Endothelial cell of umbilical vein (primary cell): Measurements from ENCODE around the gene RNF144B. TPM values are rescaled to one million over a fixed set of nuclear protein-coding genes. Genes with fewer than 3 reads are reported as not detected.

ENCODE experiments used
- Bru-seq: library from RNA; stranded (reverse); fragments of 400-500 nt; gene quantifications from one replicate; lab custom pipeline; 2021; lab: Mats Ljungman, UMichigan
- BruChase-seq, 2 experiments: library from RNA; stranded (reverse); fragments of 400-500 nt; gene quantifications; one replicate each; lab custom pipeline; 2021; lab: Mats Ljungman, UMichigan
- BruUV-seq: library from RNA; stranded (reverse); fragments of 400-500 nt; replicated peaks from 2 replicates; lab custom pipeline; 2021; lab: Mats Ljungman, UMichigan
- CTCF ChIA-PET: fragments of 300-600, 350-600 bp; sonication (Branson Sonifier 250); formaldehyde crosslinking; loops from one replicate; lab custom pipeline; 2021; ENCODE audit warnings: antibody characterized with exemption, inconsistent platforms; lab: Charles Lee
- POLR2A ChIA-PET: fragments of 300-600, 350-600 bp; sonication (Branson Sonifier 250); formaldehyde crosslinking; loops from one replicate; lab custom pipeline; 2021; ENCODE audit warnings: antibody characterized with exemption, inconsistent platforms; lab: Charles Lee
- DNase-seq: peaks from one replicate; pipeline ENCODE4 v3.0.0-alpha.2; 2011; ENCODE audit warnings: low read depth, low spot score
- FAIRE-seq: peaks from 2 replicates; lab custom pipeline; 2011; peaks lifted over from hg19 to GRCh38; lab: Jason Lieb, UNC
- H2AFZ ChIP-seq: 2 replicates; pipeline ENCODE4 v1.6.0; 2012; ENCODE audit warnings: low read depth, low read length, control low read depth, inconsistent platforms
- H3K27ac ChIP-seq: 2 replicates; pipeline ENCODE4 v1.5.1; 2011; ENCODE audit warnings: low read depth, mild to moderate bottlenecking, control low read depth, low read length, moderate library complexity; ENCODE audit not compliant: insufficient read depth
- H3K27me3 ChIP-seq, 2 experiments: 2 replicates each; pipeline versions ENCODE4 v1.6.0 to v1.6.1; 2011; ENCODE audit warnings: low read length in 2 of 2, mixed read lengths in 1 of 2; ENCODE audit not compliant: control insufficient read depth in 2 of 2, insufficient read depth in 2 of 2
- H3K36me3 ChIP-seq, 2 experiments: 2 replicates in 1 of 2; 3 replicates in 1 of 2; pipeline ENCODE4 v1.5.1; 2011; ENCODE audit warnings: low read length in 2 of 2, mild to moderate bottlenecking in 1 of 2, moderate library complexity in 1 of 2; ENCODE audit not compliant: control insufficient read depth in 2 of 2, insufficient read depth in 2 of 2; ENCODE audit errors: extremely low read depth in 1 of 2
- H3K4me1 ChIP-seq: 3 replicates; pipeline ENCODE4 v1.5.1; 2011; ENCODE audit warnings: mild to moderate bottlenecking, low read length; ENCODE audit not compliant: control insufficient read depth, insufficient read depth; ENCODE audit errors: extremely low read depth
- H3K4me2 ChIP-seq: 2 replicates; pipeline ENCODE4 v1.6.1; 2011; ENCODE audit warnings: low read length, control low read depth, mixed read lengths; ENCODE audit not compliant: insufficient read depth
- H3K4me3 ChIP-seq, 3 experiments: fragments of 200-600 bp in 1 of 3; sonication (generic), shearing (Covaris generic) in 1 of 3; replicated peaks in 1 of 3; 2 replicates each; pipeline ENCODE4 v1.5.1; 2011 to 2016; ENCODE audit warnings: control low read depth in 3 of 3, low read length in 3 of 3, mild to moderate bottlenecking in 2 of 3, inconsistent platforms in 1 of 3, low read depth in 1 of 3, moderate library complexity in 1 of 3; ENCODE audit not compliant: insufficient read depth in 1 of 3
- H3K79me2 ChIP-seq: 2 replicates; pipeline ENCODE4 v1.6.0; 2012; ENCODE audit warnings: low read length, inconsistent platforms; ENCODE audit not compliant: control insufficient read depth, insufficient read depth
- H3K9ac ChIP-seq: replicated peaks from 2 replicates; pipeline ENCODE3; 2011; ENCODE audit warnings: low read length, control low read depth; ENCODE audit not compliant: insufficient read depth; ENCODE audit errors: extremely low read depth
- H3K9me1 ChIP-seq: replicated peaks from 3 replicates; pipeline ENCODE4 v1.6.0; 2011; ENCODE audit warnings: mild to moderate bottlenecking, low read length; ENCODE audit not compliant: control insufficient read depth, insufficient read depth; ENCODE audit errors: extremely low read depth
- H3K9me3 ChIP-seq: replicated peaks from 2 replicates; pipeline ENCODE4 v1.5.1; 2012; ENCODE audit warnings: low read length, inconsistent platforms; ENCODE audit not compliant: control insufficient read depth, insufficient read depth
- H4K20me1 ChIP-seq: replicated peaks from 2 replicates; pipeline ENCODE3; 2011; ENCODE audit warnings: mild to moderate bottlenecking, low read length; ENCODE audit not compliant: control insufficient read depth, insufficient read depth; ENCODE audit errors: extremely low read depth
- CTCF ChIP-seq, 2 donors: IDR thresholded peaks; 1 replicate in 1 of 2; 2 replicates in 1 of 2; pipeline ENCODE4 v1.5.1; 2011; ENCODE audit warnings: low read length in 2 of 2, mild to moderate bottlenecking in 2 of 2, moderate library complexity in 2 of 2, control low read depth in 1 of 2, inconsistent platforms in 1 of 2, low read depth in 1 of 2; ENCODE audit not compliant: insufficient read depth in 1 of 2; ENCODE audit errors: extremely low read depth in 1 of 2
- EZH2 ChIP-seq: IDR thresholded peaks from 2 replicates; pipeline ENCODE4 v1.6.1; 2012; ENCODE audit warnings: borderline replicate concordance, low read depth, mild to moderate bottlenecking, moderate library complexity, low read length, inconsistent platforms; ENCODE audit not compliant: severe bottlenecking
- FOS ChIP-seq: IDR thresholded peaks from 2 replicates; pipeline ENCODE4 v1.6.1; 2011; ENCODE audit warnings: mild to moderate bottlenecking, low read length, moderate library complexity, borderline replicate concordance; ENCODE audit not compliant: insufficient read depth
- GATA2 ChIP-seq: IDR thresholded peaks from 2 replicates; pipeline ENCODE4 v1.7.0; 2011; ENCODE audit warnings: low read depth, mild to moderate bottlenecking, moderate library complexity, mixed read lengths, low read length; ENCODE audit not compliant: insufficient read length, insufficient read depth
- JUN ChIP-seq: IDR thresholded peaks from 2 replicates; pipeline ENCODE4 v1.6.1; 2011; ENCODE audit warnings: borderline replicate concordance, low read depth; ENCODE audit not compliant: insufficient read length, insufficient read depth
- MAX ChIP-seq: IDR thresholded peaks from 2 replicates; pipeline ENCODE4 v1.6.1; 2011; ENCODE audit not compliant: insufficient read depth, insufficient read length
- MYC ChIP-seq: IDR thresholded peaks from one replicate; pipeline ENCODE4 v1.6.1; 2011; ENCODE audit warnings: mild to moderate bottlenecking, low read depth, low read length
- POLR2A ChIP-seq: IDR thresholded peaks from 2 replicates; pipeline ENCODE4 v1.6.1; 2012; ENCODE audit warnings: low read depth, mild to moderate bottlenecking, control low read depth, low read length
- POLR2AphosphoS5 ChIP-seq: IDR thresholded peaks from 2 replicates; pipeline ENCODE4 v1.6.1; 2012; ENCODE audit warnings: low read depth, mild to moderate bottlenecking, control low read depth, low read length, moderate library complexity; ENCODE audit not compliant: insufficient read depth
- dilution Hi-C: fragments of 300-500 bp; cut with MboI; formaldehyde crosslinking; loops from one replicate; pipeline ENCODE4 v1.15.0; 2019; ENCODE audit warnings: low sequenced_read_pairs; ENCODE audit not compliant: extremely low pct_ligation_motif_present
- intact Hi-C: fragments of 100-400 bp; cut with micrococcal nuclease; formaldehyde crosslinking; loops from one replicate; pipeline ENCODE4 v1.10.0; 2022
- long read RNA-seq: library from polyadenylated mRNA; stranded (forward); transcript quantifications from one replicate; pipeline ENCODE4 v2.0.0, GENCODE V29; 2021
- polyA minus RNA-seq, 3 experiments: library from RNA; depleted of rRNA, polyadenylated mRNA; stranded (reverse); fragments of >200 nt; gene quantifications; 1 replicate in 1 of 3; 2 replicates in 2 of 3; pipeline ENCODE4 v1.2.3, GENCODE V29; 2011
- polyA plus RNA-seq, 4 experiments: library from polyadenylated mRNA; depleted of rRNA in 3 of 4; stranded (reverse) in 3 of 4; unstranded in 1 of 4; fragments of >200 nt; gene quantifications; 2 replicates each; pipeline versions ENCODE4 v1.2.1 to v1.2.3, GENCODE V29; 2011 to 2012; ENCODE audit warnings: missing spikeins in 1 of 4
- total RNA-seq: library from RNA; stranded (reverse); gene quantifications from 2 replicates; pipeline ENCODE4 v1.2.3, GENCODE V29; 2021

RNF144B gene
- 78.3 and 97.3 TPM in 2 replicates for total RNA-seq
- polyA plus RNA-seq = 14.3 and 18.1 TPM in 2 replicates
- 16.1 and 17.8 TPM in 2 replicates for polyA plus RNA-seq (2011; cell fraction: cytosol; rRNA removed)
- 26.6 and 26.9 TPM in 2 replicates for polyA plus RNA-seq (2011; cell fraction: nucleus; rRNA removed)
- polyA plus RNA-seq (2012) = 31.9 and 44.0 TPM in 2 replicates
- 56.5 and 57.1 TPM in 2 replicates for polyA minus RNA-seq
- polyA minus RNA-seq (2011; cell fraction: cytosol; rRNA and poly(A)+ RNA removed) = 2.8 TPM
- polyA minus RNA-seq (2011; cell fraction: nucleus; rRNA and poly(A)+ RNA removed) = 31.2 and 46.4 TPM in 2 replicates
- percentile 98 among the genes with signal in this experiment for Bru-seq, nascent RNA
- BruChase-seq, experiment 1, labeled RNA remaining after a 6-hour chase = percentile 85 among the genes with signal in this experiment
- BruChase-seq, experiment 2, labeled RNA remaining after a 2-hour chase = percentile 92 among the genes with signal in this experiment
- long read RNA-seq, full-length matches to known transcripts = 34 of 64 reads
- long read RNA-seq, partial matches to known transcripts = 15 of 64 reads
- long read RNA-seq, other reads (novel, unspliced or antisense) = 15 of 64 reads

- BruUV-seq = TSS peak; percentile 46
- ChIA-PET CTCF (interaction anchor here (0.6 to 3.1 kb wide), 15 partner anchors 8 to 119 kb away, joined by 3 to 13 read pairs (median 4); no protein-coding TSS in a partner anchor), POLR2A (interaction anchor here (1.1 to 2.0 kb wide), 8 partner anchors 8 to 63 kb away, joined by 3 to 12 read pairs (median 4); no protein-coding TSS in a partner anchor)
- Histone ChIP-seq H3K4me1 (peaks cover 31% of the 10 kb centered on the region), H3K9ac (peak within 1 kb of the TSS; percentile 86), H3K9me1 (no peaks in the 10 kb centered on the region), H3K9me3 (no peaks in the 10 kb centered on the region), H3K27ac (peak within 1 kb of the TSS; percentile 79), H3K36me3 (no peaks in the 10 kb centered on the region), H3K79me2 (peaks cover 48% of the 10 kb centered on the region), H3K4me3 (peak within 1 kb of the TSS; percentile 79 to 96 (median 89)), H3K4me2 (peak within 1 kb of the TSS; percentile 79), H3K27me3 (no peaks in the 10 kb centered on the region), H4K20me1 (no peaks in the 10 kb centered on the region), H2AFZ (peak within 1 kb of the TSS; percentile 53)
- dilution Hi-C loops (no loop called here), intact Hi-C loops (loop anchor here (1.0 to 10.0 kb wide), 9 partner anchors 13 to 232 kb away; partner anchors contain the start of genes DEK, KDM1B and TPMT)
- peak; percentile 90 for FAIRE-seq
- DNase-seq = peak; percentile 95
- TF ChIP-seq POLR2AphosphoS5 = peak; percentile 98
- peak; percentile 15 for TF ChIP-seq GATA2
- TF ChIP-seq MAX = no peak
- no peak for TF ChIP-seq JUN
- TF ChIP-seq MYC = peak; percentile 2
- no peak for TF ChIP-seq FOS
- no peak for TF ChIP-seq CTCF (IDR thresholded peaks at IDR 0.05; ENCODE audit: extremely low read depth in 1 of 2, insufficient read depth in 1 of 2, low read depth in 1 of 2, low read length in 2 of 2)
- peak; percentile 92 for TF ChIP-seq POLR2A
- TF ChIP-seq EZH2 = no peak
Measured at GRCh38 chr6:18387061-18387721, at the start of gene RNF144B. Gene RNF144B (plus strand): TSS chr6:18387350. CDS start chr6:18399535, 12,185 bp downstream.
